Smooth muscle cell of the coronary artery (primary cell): ENCODE measurements around the gene PAQR6. TPM values are rescaled to one million over a fixed set of nuclear protein-coding genes. Genes with fewer than 3 reads are reported as not detected.

Experiments
- total RNA-seq: library from RNA; depleted of rRNA; stranded (reverse); fragments of >200 nt; gene quantifications from 2 replicates; pipeline ENCODE4 v1.2.3, GENCODE V29; 2014; ENCODE audit warnings: low replicate concordance

The PAQR6 gene, protein sequence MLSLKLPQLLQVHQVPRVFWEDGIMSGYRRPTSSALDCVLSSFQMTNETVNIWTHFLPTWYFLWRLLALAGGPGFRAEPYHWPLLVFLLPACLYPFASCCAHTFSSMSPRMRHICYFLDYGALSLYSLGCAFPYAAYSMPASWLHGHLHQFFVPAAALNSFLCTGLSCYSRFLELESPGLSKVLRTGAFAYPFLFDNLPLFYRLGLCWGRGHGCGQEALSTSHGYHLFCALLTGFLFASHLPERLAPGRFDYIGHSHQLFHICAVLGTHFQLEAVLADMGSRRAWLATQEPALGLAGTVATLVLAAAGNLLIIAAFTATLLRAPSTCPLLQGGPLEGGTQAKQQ
- total RNA-seq, result 0.12 and 0.23 TPM in 2 replicates

GRCh38 chr1:156247460-156248322 lies at the start of gene PAQR6:
Gene PAQR6, minus strand, starts transcription at chr1:156248056. Its CDS starts 1,325 bp downstream, at chr1:156246731.

DNA sequence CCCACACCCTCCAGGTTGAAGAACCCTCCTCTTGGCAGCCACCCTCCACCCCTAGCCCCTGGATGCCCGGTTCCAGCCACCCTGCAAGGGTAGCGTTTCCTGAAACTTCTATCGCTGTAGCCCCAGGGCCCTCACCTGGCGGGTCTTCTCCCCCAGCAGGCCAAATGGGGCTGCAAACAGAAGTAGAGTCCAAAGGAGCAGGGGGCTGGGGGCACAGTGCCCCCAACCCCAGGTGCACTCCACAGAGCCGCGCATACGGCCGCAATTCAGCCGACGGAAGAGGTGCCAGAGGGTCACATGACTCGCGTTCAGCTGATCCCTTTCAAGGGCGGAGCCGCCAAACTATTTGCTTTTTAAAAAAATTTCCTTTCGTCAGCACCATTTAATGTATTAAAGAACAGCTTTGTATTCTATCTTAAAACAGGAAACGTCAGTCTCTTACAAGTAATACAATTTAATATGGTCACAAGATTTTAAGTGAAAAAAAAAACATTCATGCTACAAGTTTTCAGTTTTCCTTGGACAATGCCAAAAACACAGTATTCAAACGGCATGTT lies 47.6 kb upstream of the PAQR6 start, which contains the start of gene GLMP:
Gene GLMP, minus strand, starts transcription at position 289 of the 557 bp plus-strand sequence. Its CDS starts 34 bp downstream, at position 255.

DNA sequence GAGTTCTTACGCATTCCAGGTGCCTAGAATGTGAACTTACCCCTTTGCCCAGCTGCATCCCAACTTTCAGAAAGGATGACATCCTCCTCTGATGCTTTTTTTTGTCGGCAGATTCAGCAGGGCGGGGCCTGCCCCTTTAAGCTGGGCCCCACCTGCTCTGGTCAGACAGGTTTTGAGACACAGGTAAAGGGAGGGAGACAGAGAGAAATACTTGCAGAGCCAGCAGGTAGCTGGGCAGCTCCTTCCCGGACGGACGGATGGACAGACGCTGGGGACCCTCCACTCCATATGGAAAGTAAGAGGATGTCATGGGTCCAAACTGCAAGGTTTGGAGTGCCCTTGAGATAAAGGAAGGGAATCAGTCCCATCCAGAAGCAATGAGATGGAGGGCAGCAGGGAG lies 36.3 kb upstream of the PAQR6 start, which contains the start of gene TMEM79:
Gene TMEM79, plus strand, starts transcription at position 214 of the 400 bp plus-strand sequence. CDS start 902 bp downstream, outside the sequence.

GRCh38 chr1:156282479-156283222 lies 34.8 kb upstream of the PAQR6 start, which contains the start of gene SMG5:
Gene SMG5, minus strand, starts transcription at chr1:156282825. Its CDS starts 145 bp downstream, at chr1:156282680.

GRCh38 chr1:156241926-156242325 lies 5.9 kb downstream of the PAQR6 start, which contains the start of gene BGLAP:
Gene BGLAP, plus strand, starts transcription at chr1:156242184. Its CDS starts 48 bp downstream, at chr1:156242232.

DNA sequence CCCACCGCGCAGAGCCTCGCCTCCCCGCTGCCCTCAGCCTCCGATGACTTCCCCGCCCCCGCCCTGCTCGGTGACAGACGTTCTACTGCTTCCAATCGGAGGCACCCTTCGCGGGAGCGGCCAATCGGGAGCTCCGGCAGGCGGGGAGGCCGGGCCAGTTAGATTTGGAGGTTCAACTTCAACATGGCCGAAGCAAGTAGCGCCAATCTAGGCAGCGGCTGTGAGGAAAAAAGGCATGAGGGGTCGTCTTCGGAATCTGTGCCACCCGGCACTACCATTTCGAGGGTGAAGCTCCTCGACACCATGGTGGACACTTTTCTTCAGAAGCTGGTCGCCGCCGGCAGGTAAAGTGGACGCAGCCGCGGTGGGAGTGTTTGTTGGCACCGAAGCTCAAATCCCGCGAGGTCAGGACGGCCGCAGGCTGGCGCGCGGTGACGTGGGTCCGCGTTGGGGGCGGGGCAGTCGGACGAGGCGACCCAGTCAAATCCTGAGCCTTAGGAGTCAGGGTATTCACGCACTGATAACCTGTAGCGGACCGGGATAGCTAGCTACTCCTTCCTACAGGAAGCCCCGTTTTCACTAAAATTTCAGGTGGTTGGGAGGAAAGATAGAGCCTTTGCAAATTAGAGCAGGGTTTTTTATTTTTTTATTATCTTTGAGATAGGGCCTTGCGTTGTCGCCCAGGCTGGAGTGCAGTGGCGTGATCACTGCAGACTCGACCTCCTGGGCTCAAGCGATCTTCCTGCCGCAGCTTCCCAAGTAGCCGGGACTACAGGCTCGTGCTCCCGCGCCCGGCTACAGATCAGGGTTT lies 34.8 kb downstream of the PAQR6 start, which contains the start of gene PMF1:
Gene PMF1, plus strand, starts transcription at position 175 of the 811 bp plus-strand sequence. Its CDS starts 9 bp downstream, at position 184.

DNA sequence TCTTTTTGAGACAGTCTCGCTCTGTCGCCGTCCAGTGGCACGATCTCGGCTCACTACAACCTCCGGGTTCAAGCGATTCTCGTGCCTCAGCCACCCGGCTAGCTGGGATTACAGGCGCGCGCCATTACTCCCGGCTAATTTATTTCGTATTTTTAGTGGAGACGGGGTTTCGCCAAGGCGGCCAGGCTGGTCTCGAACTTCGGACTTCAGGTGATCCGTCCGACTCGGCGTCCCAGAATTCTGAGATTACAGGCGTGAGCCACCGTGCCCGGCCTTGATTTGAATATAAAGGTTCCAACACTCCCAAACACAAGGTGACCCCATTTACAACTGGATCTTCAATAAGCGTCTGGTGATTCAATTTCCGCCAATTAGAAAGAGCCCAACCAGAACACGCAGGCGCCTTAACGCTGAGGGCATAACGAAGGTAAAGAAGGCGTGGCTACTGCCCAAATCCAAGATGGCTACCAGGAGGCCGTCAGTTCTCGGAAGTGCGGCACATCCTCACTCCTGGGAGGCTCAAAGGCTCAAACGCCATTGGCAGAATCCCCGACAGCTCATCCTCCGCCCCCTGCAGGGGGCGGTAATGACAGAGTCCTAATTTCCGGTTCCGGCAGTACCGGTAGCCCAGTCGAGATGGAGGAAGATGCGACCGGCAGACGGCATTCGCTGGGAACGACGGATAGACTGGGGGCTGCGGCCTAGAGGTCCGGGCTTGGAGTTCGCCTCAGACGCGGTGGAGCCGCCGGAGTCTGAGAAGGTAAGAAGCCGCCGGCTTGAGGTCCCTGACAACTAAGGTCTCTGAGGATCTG lies 54.2 kb downstream of the PAQR6 start, which contains the start of gene SLC25A44:
Gene SLC25A44, plus strand, starts transcription at position 617 of the 812 bp plus-strand sequence. CDS start 5,744 bp downstream, outside the sequence.

Other genes with a start within 250 kb of the PAQR6 start
- 445 and 519 TPM in 2 replicates for gene SSR2, start 227.1 kb downstream of the PAQR6 start, total RNA-seq
- gene UBQLN4, start 194.3 kb downstream of the PAQR6 start, total RNA-seq, result 4.1 and 14.1 TPM in 2 replicates
- 61.1 and 81.5 TPM in 2 replicates for gene LAMTOR2, start 193.3 kb downstream of the PAQR6 start, total RNA-seq
- gene RAB25, start 186.9 kb downstream of the PAQR6 start, total RNA-seq, result not detected in 2 replicates
- 0.47 and 4.7 TPM in 2 replicates for gene MEX3A, start 165.6 kb downstream of the PAQR6 start, total RNA-seq
- gene LMNA, start 133.3 kb downstream of the PAQR6 start, total RNA-seq, result 928 and 1,753 TPM in 2 replicates
- 1.2 and 1.3 TPM in 2 replicates for gene SEMA4A, start 94.5 kb downstream of the PAQR6 start, total RNA-seq
- gene SLC25A44, start 54.0 kb downstream of the PAQR6 start, total RNA-seq, result 4.1 and 6.8 TPM in 2 replicates
- gene PMF1, start 35.0 kb downstream of the PAQR6 start, total RNA-seq, result 16.0 and 31.4 TPM in 2 replicates
- 0.23 TPM in 1 of 2 replicates, not detected in the other for gene BGLAP, start 5.9 kb downstream of the PAQR6 start, total RNA-seq
- 28.3 and 35.6 TPM in 2 replicates for gene SMG5, start 34.8 kb upstream of the PAQR6 start, total RNA-seq
- gene TMEM79, start 36.3 kb upstream of the PAQR6 start, total RNA-seq, result 1.4 and 1.9 TPM in 2 replicates
- gene GLMP, start 47.6 kb upstream of the PAQR6 start, total RNA-seq, result 50.2 and 68.2 TPM in 2 replicates
- 0.23 TPM in 2 replicates for gene VHLL, start 51.3 kb upstream of the PAQR6 start, total RNA-seq
- 423 and 456 TPM in 2 replicates for gene CCT3, start 90.2 kb upstream of the PAQR6 start, total RNA-seq
- not detected in 2 replicates for gene TSACC, start 90.5 kb upstream of the PAQR6 start, total RNA-seq
- not detected in 2 replicates for gene RHBG, start 121.2 kb upstream of the PAQR6 start, total RNA-seq